GM19324 (cell line): ENCODE results near the gene FCGR2B.

Experiments
- ATAC-seq: cut with Tn5 transposase; IDR thresholded peaks from one replicate; pipeline ENCODE4 v1.9.1; 2021; ENCODE audit warnings: mild to moderate bottlenecking, moderate library complexity; ENCODE audit not compliant: unreplicated experiment, low FRiP score

FCGR2B gene

DNA sequence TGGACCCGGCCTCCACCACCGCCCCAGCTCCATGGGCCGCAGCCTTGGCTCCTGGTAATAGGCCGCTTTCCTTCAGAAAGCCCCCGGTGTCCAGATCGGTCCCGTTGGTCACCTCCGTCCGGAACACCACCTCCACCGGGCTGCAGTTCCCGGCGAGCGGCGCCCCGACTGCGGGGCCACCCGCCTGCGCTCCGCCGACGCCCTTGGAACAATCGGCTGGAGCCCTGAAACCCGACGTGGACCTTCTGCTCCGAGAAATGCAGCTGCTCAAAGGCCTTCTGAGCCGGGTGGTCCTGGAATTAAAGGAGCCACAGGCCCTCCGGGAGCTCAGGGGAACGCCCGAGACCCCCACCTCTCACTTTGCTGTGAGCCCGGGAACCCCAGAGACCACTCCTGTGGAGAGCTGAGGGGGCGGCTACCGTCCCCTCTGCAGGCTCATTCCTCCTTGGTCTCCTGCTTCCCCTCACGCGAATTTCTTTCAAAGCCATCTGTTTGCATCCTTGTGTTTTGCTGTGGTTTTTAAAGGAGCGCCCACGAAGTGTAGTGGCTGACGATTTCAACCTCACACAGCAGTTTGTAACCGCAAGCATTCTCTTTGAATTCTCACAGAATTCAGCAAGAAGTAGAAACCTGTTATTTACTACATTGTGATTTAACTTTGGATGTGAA lies 64.4 kb downstream of the FCGR2B start:
- ATAC-seq, result no peak
